Esophagus squamous epithelium (tissue), 4 donors: ENCODE data around the gene SOX1.

Experiments
- CTCF ChIP-seq, 6 experiments: fragments of 450-650 bp in 4 of 6; fragments of 200-600 bp in 2 of 6; sonication (generic) in 2 of 6; IDR thresholded peaks; one replicate each; pipeline ENCODE4 v1.5.1; 2016 to 2019; ENCODE audit warnings: antibody characterized with exemption in 6 of 6, mild to moderate bottlenecking in 4 of 6, moderate library complexity in 4 of 6
- POLR2A ChIP-seq, 4 donors: fragments of 450-650 bp; IDR thresholded peaks; one replicate each; pipeline ENCODE4 v1.6.1; 2017; ENCODE audit warnings: antibody characterized with exemption in 4 of 4, mild to moderate bottlenecking in 4 of 4, moderate library complexity in 3 of 4

DNA sequence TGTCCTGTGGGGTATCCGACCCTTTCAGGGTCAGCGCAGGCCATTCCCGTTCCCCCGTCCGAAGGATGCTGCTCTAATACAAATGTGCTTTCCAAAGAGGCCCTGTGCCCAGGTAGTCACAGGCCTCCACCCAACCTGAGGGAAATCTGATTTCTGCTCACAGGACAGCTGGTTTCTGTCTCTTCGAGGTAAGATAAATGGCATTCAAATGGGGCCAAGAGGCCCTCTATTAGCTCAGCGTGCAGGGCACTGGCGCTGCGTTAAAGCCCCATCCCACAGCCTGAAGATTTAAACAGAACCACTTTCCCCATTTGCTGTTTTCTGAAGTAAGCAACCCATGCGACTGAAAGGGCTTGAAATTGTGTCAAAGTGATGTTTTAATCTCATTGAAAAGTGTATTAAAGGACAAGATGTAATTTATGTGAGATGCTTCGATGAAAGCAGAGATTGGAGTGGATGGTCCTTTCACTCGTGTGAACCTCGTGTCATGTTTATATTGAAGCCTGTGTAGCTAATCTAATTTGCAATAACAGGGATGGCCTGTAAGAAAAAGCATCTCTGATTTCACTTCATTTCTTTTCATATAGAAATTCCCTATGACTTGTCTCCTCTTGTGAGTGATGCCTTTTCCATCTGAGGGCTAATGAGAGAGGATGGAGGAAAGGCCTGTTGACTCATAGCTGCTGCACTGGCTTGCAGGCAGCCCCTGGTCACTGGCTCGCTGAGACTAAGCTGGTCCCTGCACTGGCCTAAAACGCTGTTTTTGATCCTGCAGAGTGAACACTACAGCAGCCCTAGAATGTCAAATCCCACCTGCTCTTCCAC is 7.3 kb upstream of the SOX1 start:
- no peak for TF ChIP-seq POLR2A (IDR thresholded peaks at IDR 0.05)
- TF ChIP-seq CTCF (IDR thresholded peaks at IDR 0.05): no peak
